BJ (cell line): ENCODE data around the gene RRP1. TPM values are rescaled to one million over a fixed set of nuclear protein-coding genes. Genes with fewer than 3 reads are reported as not detected.

Experiments
- CTCF ChIA-PET: fragments of 350-600 bp; formaldehyde crosslinking; extraction: SDS; loops from one replicate; lab custom pipeline; 2021; ENCODE audit warnings: antibody characterized with exemption, inconsistent platforms; lab: Yijun Ruan, JAX
- POLR2A ChIA-PET: fragments of 300-600 bp; sonication (Branson Sonifier 250); formaldehyde crosslinking; extraction: SDS; loops from one replicate; lab custom pipeline; 2021; ENCODE audit warnings: antibody characterized with exemption; lab: Charles Lee
- DNase-seq: peaks from one replicate; pipeline ENCODE4 v3.0.0-alpha.2; 2011; ENCODE audit warnings: low read depth
- H3K27me3 ChIP-seq: 2 replicates; pipeline ENCODE4 v1.6.0; 2011; ENCODE audit warnings: low read length; ENCODE audit not compliant: control insufficient read depth, insufficient read depth
- H3K36me3 ChIP-seq: 2 replicates; pipeline ENCODE4 v1.5.1; 2011; ENCODE audit warnings: low read length; ENCODE audit not compliant: control insufficient read depth, insufficient read depth
- H3K4me3 ChIP-seq: 2 replicates; pipeline ENCODE4 v1.5.1; 2011; ENCODE audit warnings: low read depth, mild to moderate bottlenecking, control low read depth, low read length
- CTCF ChIP-seq: IDR thresholded peaks from 2 replicates; pipeline ENCODE4 v1.5.1; 2011; ENCODE audit warnings: low read depth, mild to moderate bottlenecking, control low read depth, inconsistent platforms, low read length, moderate library complexity; ENCODE audit not compliant: insufficient read depth
- polyA plus RNA-seq: library from polyadenylated mRNA; depleted of rRNA; stranded (reverse); fragments of >200 nt; gene quantifications from 2 replicates; pipeline ENCODE4 v1.2.3, GENCODE V29; 2011

Gene RRP1
- polyA plus RNA-seq, 1 experiment, result 14.4 TPM

- POLR2A ChIA-PET, result no interaction called here
- TF ChIP-seq CTCF, result no peak
Measured at GRCh38 chr21:43778469-43779335, 10.7 kb upstream of the RRP1 start.

GRCh38 chr21:43779660-43780059 lies 9.7 kb upstream of the RRP1 start:
- no peaks in the 10 kb centered on the region for H3K36me3 ChIP-seq
- no peak for TF ChIP-seq CTCF
- ChIA-PET CTCF (interaction anchor here (1.1 to 1.6 kb wide), 2 partner anchors 9 to 10 kb away, joined by 3 to 7 read pairs; partner anchors contain the start of gene RRP1), POLR2A (no interaction called here)
- H3K4me3 ChIP-seq, result no peak overlapping the region
- no peaks in the 10 kb centered on the region; the same call in 1 of the 2 replicates for H3K27me3 ChIP-seq
- DNase-seq, result no peak

More at GRCh38 chr21:43778469-43779335, 10.7 kb upstream of the RRP1 start:
- DNase-seq, result no peak
- Histone ChIP-seq H3K4me3 (no peak overlapping the region), H3K36me3 (peaks cover 4% of the 10 kb centered on the region), H3K27me3 (no peaks in the 10 kb centered on the region; the same call in 1 of the 2 replicates)
- CTCF ChIA-PET, result no interaction called here

DNA sequence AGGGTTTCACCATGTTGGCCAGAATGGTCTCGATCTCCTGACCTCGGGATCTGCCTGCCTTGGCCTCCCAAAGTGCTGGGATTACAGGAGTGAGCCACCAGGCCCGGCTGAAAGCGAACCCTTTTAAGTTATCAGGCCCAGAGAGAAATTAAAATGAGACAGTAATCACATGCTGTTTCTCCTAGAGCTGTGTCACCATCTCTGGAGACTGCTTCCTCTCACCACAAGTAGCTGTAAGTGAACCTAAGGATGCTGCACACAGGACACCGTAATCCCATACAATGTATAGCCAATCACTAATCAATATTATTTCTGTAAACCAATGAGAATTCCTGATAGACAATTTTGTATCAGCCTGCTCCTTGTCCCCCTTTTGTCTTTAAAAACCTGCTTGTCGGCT lies 7.5 kb upstream of the RRP1 start:
- Histone ChIP-seq H3K27me3 (no peaks in the 10 kb centered on the region; the same call in 1 of the 2 replicates), H3K4me3 (no peak overlapping the region), H3K36me3 (no peaks in the 10 kb centered on the region)
- ChIA-PET POLR2A (no interaction called here), CTCF (no interaction called here)
- no peak for TF ChIP-seq CTCF
- DNase-seq, result no peak

- ChIA-PET CTCF (interaction anchor here (1.1 kb wide), 1 partner anchor 11 kb away, joined by 3 read pairs; no protein-coding TSS in a partner anchor), POLR2A (no interaction called here)
- H3K27me3 ChIP-seq, result no peaks in the 10 kb centered on the region; the same call in 1 of the 2 replicates
- no peak for DNase-seq
- no peaks in the 10 kb centered on the region for H3K36me3 ChIP-seq
- TF ChIP-seq CTCF, result no peak
- no peak overlapping the region for H3K4me3 ChIP-seq
Measured at GRCh38 chr21:43782431-43783097, 6.8 kb upstream of the RRP1 start.
